GM18858 (cell line): Measurements from ENCODE around the gene NSUN7.
"Not testable (repeated sequence)": the region's sequence is repeated elsewhere in the genome, so short reads cannot be mapped to it uniquely, and the experiment has no call there.

Experiments
- ATAC-seq: cut with Tn5 transposase; IDR thresholded peaks from one replicate; pipeline ENCODE4 v1.9.1; 2021; ENCODE audit not compliant: unreplicated experiment

Gene NSUN7

DNA sequence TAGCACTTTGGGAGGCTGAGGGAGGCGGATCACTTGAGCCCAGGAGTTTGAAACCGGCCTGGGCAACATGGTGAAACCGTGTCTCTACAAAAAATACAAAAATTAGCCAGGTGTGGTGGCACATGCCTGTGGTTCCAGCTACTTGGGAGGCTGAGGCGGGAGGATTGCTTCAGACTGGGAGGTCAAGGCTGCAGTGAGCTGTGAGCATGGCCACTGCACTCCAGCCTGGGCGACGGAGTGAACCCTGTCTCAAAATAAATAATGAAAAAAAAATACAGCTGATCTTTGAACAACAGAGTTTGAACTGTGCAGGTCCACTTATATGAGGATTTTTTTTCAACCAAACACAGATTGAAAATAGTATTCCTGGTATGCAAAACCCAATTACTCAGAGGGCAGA lies 67.4 kb downstream of the NSUN7 start:
- ATAC-seq = not testable (repeated sequence)

DNA sequence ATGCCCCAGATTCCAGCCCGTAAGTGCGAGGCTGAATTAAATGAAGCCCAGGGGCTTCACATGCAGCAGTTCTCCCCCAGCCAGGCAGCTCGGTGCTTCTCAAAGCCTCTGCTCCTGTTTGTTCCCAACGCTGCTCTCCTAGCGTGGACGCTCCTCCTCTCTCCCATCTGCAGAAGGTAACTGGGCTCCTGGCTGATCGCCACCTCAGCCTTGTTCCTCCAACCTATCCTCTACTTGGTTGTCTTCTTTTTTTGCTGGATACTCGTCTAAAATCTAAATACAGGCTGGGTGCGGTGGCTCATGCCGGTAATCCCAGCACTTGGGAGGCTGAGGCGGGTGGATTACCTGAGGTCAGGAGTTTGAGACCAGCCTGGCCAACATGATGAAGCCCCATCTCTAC lies 70.3 kb downstream of the NSUN7 start:
- ATAC-seq = no peak

DNA sequence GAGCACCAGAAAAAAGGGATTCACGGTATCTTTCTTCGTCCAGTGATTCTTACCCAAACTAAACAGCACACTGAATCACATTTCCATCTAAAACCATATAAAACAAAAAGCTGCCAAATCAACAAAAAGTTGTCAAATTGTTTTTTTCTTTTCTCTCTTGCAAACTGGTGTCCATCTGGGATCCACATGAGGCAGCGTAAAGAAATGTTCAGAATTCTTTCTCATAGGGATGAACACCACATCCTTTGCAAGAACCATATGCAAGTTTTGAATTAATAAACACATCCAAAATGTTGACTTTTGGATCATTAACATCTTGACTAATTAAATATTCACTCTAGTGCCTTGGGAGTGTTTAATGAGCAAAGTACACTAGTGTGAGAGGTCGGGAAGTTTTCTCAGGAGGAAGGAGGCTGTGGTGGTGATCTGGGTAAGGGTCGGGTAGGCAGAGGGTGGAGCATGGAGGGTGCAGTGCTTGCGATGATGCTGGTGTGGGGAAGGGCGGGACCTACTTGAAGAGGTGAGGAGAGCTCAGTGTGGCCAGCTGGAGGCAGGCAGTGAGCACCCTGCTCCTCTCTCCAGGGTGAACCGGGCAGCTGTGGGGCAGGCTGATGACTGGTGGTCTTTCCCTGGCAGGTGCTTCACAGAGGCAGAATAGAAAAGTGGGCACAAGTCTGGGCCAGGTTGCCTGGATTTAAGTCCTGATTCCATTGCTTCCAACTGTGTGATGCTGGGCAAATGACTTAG lies 72.8 kb downstream of the NSUN7 start:
- ATAC-seq = no peak

DNA sequence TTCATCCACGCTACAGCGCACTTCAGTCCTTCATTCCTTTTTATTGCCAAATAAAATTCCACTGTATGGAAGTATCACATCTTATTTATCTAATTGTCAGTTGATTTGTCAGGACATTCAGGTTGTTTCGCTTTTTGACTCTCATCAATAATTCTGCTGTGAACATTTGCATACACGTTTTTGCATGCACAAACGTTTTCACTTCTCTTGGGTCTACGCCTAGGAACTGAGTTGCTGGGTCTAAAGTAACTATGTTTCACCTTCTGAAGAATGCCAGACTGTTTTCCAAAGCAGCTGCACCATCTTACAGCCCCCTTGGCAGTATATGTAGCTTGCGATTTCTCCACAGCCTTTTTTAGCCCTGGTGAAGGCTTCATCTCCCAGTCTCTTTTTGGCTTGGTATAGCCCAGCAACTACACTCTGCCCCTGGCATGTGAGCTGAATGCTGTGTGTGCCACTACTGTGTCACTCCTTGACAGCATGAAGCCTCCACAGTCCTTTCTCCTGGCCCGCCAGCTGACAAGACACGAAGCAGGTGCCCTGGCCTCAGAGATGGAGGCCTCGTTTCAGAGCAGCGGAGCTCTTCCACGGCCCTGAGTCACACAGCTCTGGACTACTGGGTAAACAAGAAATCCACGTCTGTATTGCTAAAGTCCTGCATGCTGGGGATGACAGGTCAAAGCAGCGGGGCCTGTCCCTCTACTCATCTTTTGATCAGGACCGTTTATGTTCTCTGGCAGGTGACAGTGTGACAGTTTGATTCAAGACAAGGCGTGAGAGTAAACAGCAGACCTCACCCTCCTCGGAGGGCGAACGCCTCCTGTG lies 75.5 kb downstream of the NSUN7 start:
- ATAC-seq = no peak

- no peak for ATAC-seq
Observed at GRCh38 chr4:40826821-40827220, 77.1 kb downstream of the NSUN7 start.

- no peak for ATAC-seq
Observed at GRCh38 chr4:40827758-40828157, 78.0 kb downstream of the NSUN7 start.

DNA sequence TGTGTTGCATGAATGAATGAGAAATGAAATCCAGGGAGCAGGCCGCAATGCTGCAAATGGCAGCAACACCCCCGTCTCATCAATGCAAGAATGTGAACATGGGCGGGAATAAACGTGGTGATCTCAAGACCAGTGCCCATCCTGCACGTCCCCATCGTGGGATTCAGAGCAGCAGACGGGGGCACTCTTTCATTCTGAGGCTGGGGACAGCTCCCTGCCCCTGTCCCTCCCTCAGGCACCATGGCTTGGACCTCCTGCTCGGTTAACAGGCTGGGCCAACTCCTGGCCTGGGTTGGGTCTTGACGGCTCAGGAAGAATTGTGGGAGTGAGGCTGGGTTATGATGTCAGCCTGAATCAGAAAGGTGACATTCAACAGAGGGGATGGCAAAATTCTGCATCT lies 78.9 kb downstream of the NSUN7 start:
- no peak for ATAC-seq

DNA sequence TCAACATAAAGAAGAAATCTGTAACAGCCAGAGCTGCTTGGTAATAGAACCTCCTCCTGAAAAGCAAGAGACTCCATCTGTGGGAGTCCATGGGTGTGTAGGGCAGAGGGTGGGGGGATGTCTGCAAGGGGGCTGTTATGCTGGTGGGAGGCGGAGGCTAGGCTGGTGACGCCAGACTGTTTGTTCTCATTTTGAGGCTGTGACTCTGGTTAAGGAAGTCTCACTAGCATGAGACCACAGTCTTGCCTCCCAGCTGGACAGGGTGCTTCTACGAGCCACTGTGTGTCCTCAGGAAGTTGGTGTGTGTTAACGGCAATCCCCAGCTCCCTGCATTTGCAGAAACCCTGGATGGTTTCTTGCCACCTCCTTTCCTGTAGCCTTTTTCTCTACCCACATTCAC lies 79.8 kb downstream of the NSUN7 start:
- ATAC-seq = no peak

- no peak for ATAC-seq
Observed at GRCh38 chr4:40831146-40831907, 81.6 kb downstream of the NSUN7 start.

GRCh38 chr4:40832175-40832574 lies 82.4 kb downstream of the NSUN7 start:
- ATAC-seq = no peak

DNA sequence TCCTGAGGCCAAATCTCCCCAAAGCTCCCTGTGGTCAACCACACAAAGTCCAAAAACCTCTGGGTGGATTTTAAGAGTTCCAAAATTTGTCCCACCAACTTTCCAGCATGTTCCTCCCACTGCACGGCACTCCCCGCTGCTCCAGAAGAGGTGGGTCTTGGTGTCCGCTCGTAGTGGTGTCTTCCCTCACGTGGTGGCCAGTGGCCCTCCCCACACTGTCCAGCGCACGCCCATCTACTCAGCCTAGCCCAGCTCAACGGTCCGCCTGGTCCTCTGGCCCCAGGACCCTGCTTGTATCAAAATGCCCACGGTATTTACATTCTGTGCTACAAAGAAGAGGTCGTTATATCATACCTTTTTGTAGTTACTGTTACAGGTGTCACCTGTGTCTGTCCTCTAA lies 83.5 kb downstream of the NSUN7 start:
- no peak for ATAC-seq

- no peak for ATAC-seq
Observed at GRCh38 chr4:40837094-40837870, 87.5 kb downstream of the NSUN7 start.

DNA sequence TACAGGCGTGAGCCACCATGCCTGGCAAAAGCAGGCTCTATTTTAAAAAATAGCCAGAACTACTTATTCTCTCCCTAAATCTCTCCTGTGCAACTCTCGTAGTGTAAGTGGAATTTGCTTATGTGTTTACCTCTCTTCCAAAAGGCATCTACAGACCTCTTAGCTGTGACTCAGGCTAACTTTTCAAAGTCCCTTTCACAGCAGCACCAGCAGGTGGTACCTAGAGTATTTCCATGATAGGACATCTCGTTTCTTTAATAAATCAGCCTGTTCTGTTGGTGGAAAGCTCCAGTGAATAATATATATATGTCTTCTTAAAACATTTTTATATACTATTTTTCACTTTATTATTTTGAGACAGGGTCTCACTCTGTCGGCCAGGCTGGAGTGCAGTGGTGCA lies 89.0 kb downstream of the NSUN7 start:
- no peak for ATAC-seq

GRCh38 chr4:40840255-40840984 lies 90.7 kb downstream of the NSUN7 start:
- no peak for ATAC-seq

DNA sequence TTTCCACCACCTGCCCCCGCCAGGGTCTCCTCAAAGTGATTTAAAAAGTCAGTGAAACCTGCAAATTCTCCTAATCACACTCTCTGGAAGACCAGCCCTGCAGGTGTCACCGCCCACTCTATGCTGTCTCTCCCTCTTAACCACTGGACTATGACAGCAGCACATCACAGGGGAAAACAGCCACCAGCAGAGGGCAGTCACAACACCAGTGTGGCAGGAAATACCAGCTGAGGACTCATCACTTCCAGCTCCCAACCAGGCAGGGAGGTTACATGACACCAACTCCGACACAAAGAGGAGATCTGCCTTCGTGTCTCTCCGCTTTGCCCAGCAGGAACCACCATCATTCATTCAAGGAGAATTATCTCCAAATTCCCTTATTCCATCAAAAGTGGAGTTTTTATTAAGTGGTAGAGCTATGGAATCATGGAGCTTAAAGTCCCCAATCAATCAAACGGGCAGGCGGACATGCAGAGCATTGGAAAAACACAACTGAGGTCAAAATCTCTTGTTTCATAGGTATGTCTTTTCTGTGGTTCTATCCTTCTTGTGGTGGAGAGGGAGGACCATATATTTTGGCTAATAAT lies 91.3 kb downstream of the NSUN7 start:
- peak; percentile 71 for ATAC-seq

DNA sequence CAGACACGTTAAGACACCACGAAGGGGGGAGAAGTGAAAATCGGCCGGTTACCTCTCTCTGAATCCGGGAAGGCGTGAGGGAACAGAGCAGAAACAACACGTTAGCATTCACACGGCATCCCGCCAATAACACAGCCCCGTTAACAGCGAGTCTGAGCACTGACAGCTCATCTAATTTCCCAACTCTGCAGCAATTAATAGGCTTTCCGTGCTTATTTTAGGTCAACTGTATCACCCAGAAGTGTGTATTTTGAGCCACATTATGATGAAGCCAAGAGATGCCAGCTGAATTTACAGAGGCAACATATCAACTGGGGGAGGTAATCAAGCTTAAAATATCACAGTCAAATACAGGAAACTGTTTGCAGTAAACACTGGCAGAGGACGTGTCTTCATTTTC lies 92.6 kb downstream of the NSUN7 start:
- ATAC-seq = no peak

- no peak for ATAC-seq
Observed at GRCh38 chr4:40842725-40843423, 93.1 kb downstream of the NSUN7 start.

- ATAC-seq = no peak
Observed at GRCh38 chr4:40843696-40844095, 93.9 kb downstream of the NSUN7 start.

DNA sequence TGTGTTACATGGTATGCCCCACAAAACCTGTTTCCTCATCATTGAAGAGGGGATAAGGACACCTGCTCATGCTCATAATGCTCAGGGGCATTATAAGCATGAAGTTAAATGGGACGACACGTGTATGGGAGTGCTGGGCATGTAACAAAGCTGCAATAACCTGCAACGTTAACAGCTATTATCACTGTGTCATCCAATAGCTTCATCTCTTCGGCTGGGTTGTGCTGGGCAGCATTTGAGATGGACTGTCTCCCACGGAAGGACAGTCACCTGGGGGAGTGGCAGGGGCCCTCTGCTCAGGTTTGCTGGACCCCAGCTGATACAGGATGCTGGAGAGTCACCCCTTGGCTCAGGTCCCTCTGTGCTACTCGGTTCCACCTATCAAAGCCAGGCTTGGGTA lies 94.5 kb downstream of the NSUN7 start:
- ATAC-seq = no peak
